GM23338 (cell line): Measurements from ENCODE around the gene MCC. TPM values are rescaled to one million over a fixed set of nuclear protein-coding genes. Genes with fewer than 3 reads are reported as not detected.

Experiments
- ATAC-seq: fragments of 200-7000 bp; cut with Tn5 transposase; 3 replicates; pipeline ENCODE4 v1.9.1; 2020
- DNase-seq: peaks from one replicate; pipeline ENCODE4 v3.0.0-alpha.2; 2015; ENCODE audit warnings: low spot score
- H2AFZ ChIP-seq: fragments of 200-600 bp; sonication (generic); 2 replicates; pipeline ENCODE4 v1.8.0; 2016; ENCODE audit warnings: antibody characterized with exemption, mild to moderate bottlenecking, moderate library complexity
- H3F3A ChIP-seq: fragments of 200-600 bp; sonication (generic); replicated peaks from 2 replicates; pipeline ENCODE4 v1.8.0; 2017; ENCODE audit warnings: antibody characterized with exemption, mixed run types, low read depth
- H3K27ac ChIP-seq: fragments of 200-600 bp; sonication (generic); 2 replicates; pipeline ENCODE4 v1.6.1; 2016; ENCODE audit warnings: low read depth
- H3K27me3 ChIP-seq: fragments of 200-600 bp; sonication (generic); 2 replicates; pipeline ENCODE4 v1.8.0; 2016; ENCODE audit warnings: mild to moderate bottlenecking, mixed run types, moderate library complexity; ENCODE audit not compliant: insufficient read depth
- H3K36me3 ChIP-seq: fragments of 200-600 bp; sonication (generic); 2 replicates; pipeline ENCODE4 v1.8.0; 2016; ENCODE audit warnings: mild to moderate bottlenecking; ENCODE audit not compliant: insufficient read depth
- H3K4me1 ChIP-seq: fragments of 200-600 bp; sonication (generic); 2 replicates; pipeline ENCODE4 v1.8.0; 2016; ENCODE audit warnings: mild to moderate bottlenecking, moderate library complexity; ENCODE audit not compliant: insufficient read depth
- H3K4me2 ChIP-seq: fragments of 200-600 bp; sonication (generic); 2 replicates; pipeline ENCODE4 v1.7.1; 2017; ENCODE audit warnings: mixed run types
- H3K4me3 ChIP-seq: fragments of 200-600 bp; sonication (generic); 2 replicates; pipeline ENCODE4 v1.6.1; 2016; ENCODE audit warnings: mixed run types
- H3K79me2 ChIP-seq: fragments of 200-600 bp; sonication (generic); replicated peaks from 2 replicates; pipeline ENCODE4 v1.8.0; 2017; ENCODE audit warnings: mild to moderate bottlenecking; ENCODE audit not compliant: insufficient read depth
- H3K9me2 ChIP-seq: fragments of 200-600 bp; sonication (generic); 2 replicates; pipeline ENCODE4 v1.8.0; 2017; ENCODE audit not compliant: insufficient read depth
- H4K20me1 ChIP-seq: fragments of 200-600 bp; sonication (generic); replicated peaks from 2 replicates; pipeline ENCODE4 v1.8.0; 2017; ENCODE audit warnings: mild to moderate bottlenecking; ENCODE audit not compliant: insufficient read depth
- H3K27ac Mint-ChIP-seq: 2 replicates; pipeline ENCODE4 v1.8.0; 2020; ENCODE audit warnings: inconsistent platforms, mild to moderate bottlenecking, moderate library complexity, mixed read lengths
- H3K27me3 Mint-ChIP-seq: 3 replicates; pipeline ENCODE4 v1.8.0; 2022; ENCODE audit warnings: low read depth, mild to moderate bottlenecking, moderate library complexity, mixed read lengths, inconsistent platforms; ENCODE audit not compliant: insufficient read depth, poor library complexity
- H3K36me3 Mint-ChIP-seq: 3 replicates; pipeline ENCODE4 v1.8.0; 2021; ENCODE audit warnings: low read depth, mild to moderate bottlenecking, inconsistent platforms, moderate library complexity, mixed read lengths
- H3K4me1 Mint-ChIP-seq: 3 replicates; pipeline ENCODE4 v1.8.0; 2020; ENCODE audit warnings: mild to moderate bottlenecking, inconsistent platforms, mixed read lengths
- H3K4me3 Mint-ChIP-seq: 3 replicates; pipeline ENCODE4 v1.8.0; 2021; ENCODE audit warnings: moderate library complexity, mild to moderate bottlenecking, inconsistent platforms, mixed read lengths
- H3K9me3 Mint-ChIP-seq: 3 replicates; pipeline ENCODE4 v1.8.0; 2020; ENCODE audit warnings: moderate library complexity, mild to moderate bottlenecking, inconsistent platforms, mixed read lengths
- CREB1 ChIP-seq: fragments of 250-450 bp; sonication (Bioruptor Pico); IDR thresholded peaks from 2 replicates; pipeline ENCODE4 v1.5.0; 2020; ENCODE audit warnings: low read depth, mild to moderate bottlenecking, moderate library complexity
- EZH2 ChIP-seq: fragments of 200-600 bp; sonication (generic); IDR thresholded peaks from one replicate; pipeline ENCODE4 v1.8.0; 2017; ENCODE audit warnings: antibody characterized with exemption, mild to moderate bottlenecking, low read depth; ENCODE audit not compliant: unreplicated experiment
- JUNB ChIP-seq: IDR thresholded peaks from one replicate; pipeline ENCODE4 v1.6.1; 2016; ENCODE audit warnings: antibody characterized with exemption; ENCODE audit not compliant: unreplicated experiment
- NANOG ChIP-seq: IDR thresholded peaks from 2 replicates; pipeline ENCODE4 v1.6.1; 2016; ENCODE audit warnings: antibody characterized with exemption, borderline replicate concordance
- POLR2AphosphoS5 ChIP-seq: IDR thresholded peaks from 2 replicates; pipeline ENCODE4 v1.6.1; 2016; ENCODE audit warnings: antibody characterized with exemption, low read depth
- STAT1 ChIP-seq: IDR thresholded peaks from one replicate; pipeline ENCODE4 v1.6.1; 2016; ENCODE audit warnings: antibody characterized with exemption; ENCODE audit not compliant: unreplicated experiment
- ZNF331 ChIP-seq: fragments of 250-450 bp; sonication (Bioruptor Pico); IDR thresholded peaks from 2 replicates; pipeline ENCODE4 v1.5.0; 2020; ENCODE audit warnings: low read depth, mild to moderate bottlenecking, moderate library complexity
- polyA plus RNA-seq: library from polyadenylated mRNA; unstranded; fragments of >200 nt; fragmentation: Nextera tagmentation; extraction: Ambion mirVana; gene quantifications from 2 replicates; pipeline ENCODE4 v1.2.1, GENCODE V29; 2016
- total RNA-seq: library from RNA; depleted of rRNA; stranded (reverse); fragments of >200 nt; shearing (Covaris generic); gene quantifications from 2 replicates; pipeline ENCODE4 v1.2.3, GENCODE V29; 2014
- TF ChIP-seq, protein P1 (sequence below): IDR thresholded peaks from 2 replicates; pipeline ENCODE4 v1.6.1; 2016; ENCODE audit warnings: antibody characterized with exemption
- TF ChIP-seq, protein P2 (sequence below): IDR thresholded peaks from one replicate; pipeline ENCODE4 v1.6.1; 2018; ENCODE audit warnings: antibody characterized with exemption; ENCODE audit not compliant: unreplicated experiment
- TF ChIP-seq, protein P3 (sequence below), 2 experiments: fragments of 200-600 bp in 1 of 2; sonication (generic) in 1 of 2; conservative IDR thresholded peaks; 2 replicates each; pipeline versions ENCODE4 v1.5.1 to v1.6.1; 2016 to 2017; ENCODE audit warnings: antibody characterized with exemption in 2 of 2, low read depth in 2 of 2, mild to moderate bottlenecking in 2 of 2, moderate library complexity in 1 of 2

MCC gene
- total and polyA plus RNA-seq, 2 experiments from 2014 or later: 3.8 to 10.1 TPM

DNA sequence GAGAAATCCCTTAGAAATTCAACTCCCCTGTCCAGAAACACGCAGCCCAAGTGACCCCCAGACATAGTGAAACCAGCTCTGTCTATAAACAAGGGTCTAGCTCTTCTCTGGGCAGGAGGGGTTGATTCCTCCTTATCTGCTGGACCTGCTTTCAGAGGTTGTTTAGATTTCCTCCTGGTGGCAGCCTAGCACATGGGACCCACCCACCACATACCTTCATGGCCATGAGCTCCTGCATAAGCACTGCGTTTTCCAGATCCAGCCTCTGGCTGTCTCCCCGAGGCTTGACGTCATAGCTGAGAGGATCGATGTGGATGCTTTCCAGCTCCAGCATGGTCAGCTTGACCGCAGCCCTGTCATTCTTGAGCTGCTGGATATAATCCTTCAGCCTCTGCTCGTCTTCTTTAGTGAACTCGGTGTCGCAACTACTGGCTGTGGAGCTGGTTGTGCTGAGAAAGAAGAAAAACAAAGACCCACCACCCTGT, 434.7 kb downstream of the MCC start:
- Histone ChIP-seq H3K36me3 (no peaks in the 10 kb centered on the region), H3K79me2 (no peaks in the 10 kb centered on the region), H3K27me3 (no peaks in the 10 kb centered on the region), H3F3A (0 out of 2 replicates have a peak, but pooled peaks cover 3% of the 10 kb centered on the region), H3K27ac (no peak overlapping the region), H3K4me2 (no peak overlapping the region), H2AFZ (no peak overlapping the region), H4K20me1 (no peaks in the 10 kb centered on the region), H3K9me2 (no peaks in the 10 kb centered on the region), H3K4me1 (no peaks in the 10 kb centered on the region), H3K4me3 (no peak overlapping the region)
- Mint-ChIP-seq H3K27ac (no peak overlapping the region), H3K4me1 (peaks cover 9% of the 10 kb centered on the region; the same call in 2 of the 3 replicates), H3K27me3 (peaks cover 4% of the 10 kb centered on the region), H3K4me3 (no peak overlapping the region), H3K36me3 (peaks cover 10% of the 10 kb centered on the region), H3K9me3 (no peaks in the 10 kb centered on the region)
- TF ChIP-seq, protein P1, sequence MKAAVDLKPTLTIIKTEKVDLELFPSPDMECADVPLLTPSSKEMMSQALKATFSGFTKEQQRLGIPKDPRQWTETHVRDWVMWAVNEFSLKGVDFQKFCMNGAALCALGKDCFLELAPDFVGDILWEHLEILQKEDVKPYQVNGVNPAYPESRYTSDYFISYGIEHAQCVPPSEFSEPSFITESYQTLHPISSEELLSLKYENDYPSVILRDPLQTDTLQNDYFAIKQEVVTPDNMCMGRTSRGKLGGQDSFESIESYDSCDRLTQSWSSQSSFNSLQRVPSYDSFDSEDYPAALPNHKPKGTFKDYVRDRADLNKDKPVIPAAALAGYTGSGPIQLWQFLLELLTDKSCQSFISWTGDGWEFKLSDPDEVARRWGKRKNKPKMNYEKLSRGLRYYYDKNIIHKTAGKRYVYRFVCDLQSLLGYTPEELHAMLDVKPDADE: no peak
- no peak for TF ChIP-seq NANOG
- TF ChIP-seq, protein P2, sequence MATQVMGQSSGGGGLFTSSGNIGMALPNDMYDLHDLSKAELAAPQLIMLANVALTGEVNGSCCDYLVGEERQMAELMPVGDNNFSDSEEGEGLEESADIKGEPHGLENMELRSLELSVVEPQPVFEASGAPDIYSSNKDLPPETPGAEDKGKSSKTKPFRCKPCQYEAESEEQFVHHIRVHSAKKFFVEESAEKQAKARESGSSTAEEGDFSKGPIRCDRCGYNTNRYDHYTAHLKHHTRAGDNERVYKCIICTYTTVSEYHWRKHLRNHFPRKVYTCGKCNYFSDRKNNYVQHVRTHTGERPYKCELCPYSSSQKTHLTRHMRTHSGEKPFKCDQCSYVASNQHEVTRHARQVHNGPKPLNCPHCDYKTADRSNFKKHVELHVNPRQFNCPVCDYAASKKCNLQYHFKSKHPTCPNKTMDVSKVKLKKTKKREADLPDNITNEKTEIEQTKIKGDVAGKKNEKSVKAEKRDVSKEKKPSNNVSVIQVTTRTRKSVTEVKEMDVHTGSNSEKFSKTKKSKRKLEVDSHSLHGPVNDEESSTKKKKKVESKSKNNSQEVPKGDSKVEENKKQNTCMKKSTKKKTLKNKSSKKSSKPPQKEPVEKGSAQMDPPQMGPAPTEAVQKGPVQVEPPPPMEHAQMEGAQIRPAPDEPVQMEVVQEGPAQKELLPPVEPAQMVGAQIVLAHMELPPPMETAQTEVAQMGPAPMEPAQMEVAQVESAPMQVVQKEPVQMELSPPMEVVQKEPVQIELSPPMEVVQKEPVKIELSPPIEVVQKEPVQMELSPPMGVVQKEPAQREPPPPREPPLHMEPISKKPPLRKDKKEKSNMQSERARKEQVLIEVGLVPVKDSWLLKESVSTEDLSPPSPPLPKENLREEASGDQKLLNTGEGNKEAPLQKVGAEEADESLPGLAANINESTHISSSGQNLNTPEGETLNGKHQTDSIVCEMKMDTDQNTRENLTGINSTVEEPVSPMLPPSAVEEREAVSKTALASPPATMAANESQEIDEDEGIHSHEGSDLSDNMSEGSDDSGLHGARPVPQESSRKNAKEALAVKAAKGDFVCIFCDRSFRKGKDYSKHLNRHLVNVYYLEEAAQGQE: no peak
- TF ChIP-seq STAT1: no peak
- no peak for TF ChIP-seq EZH2
- TF ChIP-seq CREB1 (CRISPR knock-in tag): no peak
- TF ChIP-seq ZNF331 (CRISPR knock-in tag): no peak
- TF ChIP-seq JUNB: no peak
- TF ChIP-seq POLR2AphosphoS5: no peak
- DNase-seq (no peak), ATAC-seq (no peak)

DNA sequence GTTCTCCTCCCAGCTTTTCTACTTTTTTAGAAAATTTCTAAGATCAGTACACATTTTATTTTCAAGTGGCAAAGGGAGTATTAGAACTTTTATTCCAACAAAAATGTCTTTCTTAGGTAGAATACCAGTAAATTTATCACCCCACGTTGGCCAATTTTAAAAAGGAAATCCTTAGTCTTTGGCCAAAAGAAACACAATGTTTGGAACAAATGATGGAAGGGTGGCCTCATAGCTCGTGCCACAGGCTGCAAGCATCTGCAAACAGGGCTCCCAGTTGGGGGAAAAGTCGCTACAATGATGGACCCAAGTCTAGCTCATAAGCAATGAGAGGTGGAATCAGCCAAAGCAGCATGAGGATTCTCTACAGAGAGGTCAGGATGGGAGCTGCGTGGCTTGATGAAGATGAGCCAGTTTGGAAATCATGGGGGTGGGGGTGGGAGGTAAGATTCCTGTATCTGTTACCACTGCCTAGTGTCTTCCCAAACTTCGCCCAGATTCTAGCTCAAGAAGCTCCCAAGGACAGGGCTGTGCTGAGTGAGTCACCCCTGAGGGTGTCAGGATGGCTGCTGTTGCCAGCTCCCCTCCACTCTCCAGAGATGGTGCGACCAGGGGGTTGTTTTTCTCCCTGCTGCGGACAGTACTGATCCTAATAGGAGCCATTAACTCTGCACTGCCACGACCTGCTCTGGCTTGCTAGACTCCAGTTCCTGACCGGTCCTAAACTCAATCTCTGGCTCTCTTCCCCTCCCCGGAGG, 436.0 kb downstream of the MCC start:
- peaks cover 4% of the 10 kb centered on the region for H3K27me3 Mint-ChIP-seq
- no peak overlapping the region for H3K27ac Mint-ChIP-seq
- Histone ChIP-seq H3K27ac (no peak overlapping the region), H3F3A (no peaks in the 10 kb centered on the region), H2AFZ (no peak overlapping the region), H4K20me1 (no peaks in the 10 kb centered on the region), H3K4me1 (no peaks in the 10 kb centered on the region), H3K36me3 (no peaks in the 10 kb centered on the region; the same call in 1 of the 2 replicates), H3K27me3 (no peaks in the 10 kb centered on the region), H3K4me2 (no peak overlapping the region), H3K4me3 (no peak overlapping the region), H3K9me2 (no peaks in the 10 kb centered on the region), H3K79me2 (no peaks in the 10 kb centered on the region)
- peaks cover 5% of the 10 kb centered on the region; the same call in 2 of the 3 replicates for H3K4me1 Mint-ChIP-seq
- H3K36me3 Mint-ChIP-seq: peaks cover 14% of the 10 kb centered on the region
- H3K9me3 Mint-ChIP-seq: no peaks in the 10 kb centered on the region
- ATAC-seq (no peak), DNase-seq (no peak)
- no peak overlapping the region for H3K4me3 Mint-ChIP-seq
- TF ChIP-seq, protein P3, sequence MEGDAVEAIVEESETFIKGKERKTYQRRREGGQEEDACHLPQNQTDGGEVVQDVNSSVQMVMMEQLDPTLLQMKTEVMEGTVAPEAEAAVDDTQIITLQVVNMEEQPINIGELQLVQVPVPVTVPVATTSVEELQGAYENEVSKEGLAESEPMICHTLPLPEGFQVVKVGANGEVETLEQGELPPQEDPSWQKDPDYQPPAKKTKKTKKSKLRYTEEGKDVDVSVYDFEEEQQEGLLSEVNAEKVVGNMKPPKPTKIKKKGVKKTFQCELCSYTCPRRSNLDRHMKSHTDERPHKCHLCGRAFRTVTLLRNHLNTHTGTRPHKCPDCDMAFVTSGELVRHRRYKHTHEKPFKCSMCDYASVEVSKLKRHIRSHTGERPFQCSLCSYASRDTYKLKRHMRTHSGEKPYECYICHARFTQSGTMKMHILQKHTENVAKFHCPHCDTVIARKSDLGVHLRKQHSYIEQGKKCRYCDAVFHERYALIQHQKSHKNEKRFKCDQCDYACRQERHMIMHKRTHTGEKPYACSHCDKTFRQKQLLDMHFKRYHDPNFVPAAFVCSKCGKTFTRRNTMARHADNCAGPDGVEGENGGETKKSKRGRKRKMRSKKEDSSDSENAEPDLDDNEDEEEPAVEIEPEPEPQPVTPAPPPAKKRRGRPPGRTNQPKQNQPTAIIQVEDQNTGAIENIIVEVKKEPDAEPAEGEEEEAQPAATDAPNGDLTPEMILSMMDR (conservative IDR thresholded peaks at IDR 0.05; ENCODE audit: low read depth in 2 of 2): no peak
- TF ChIP-seq EZH2 (no peak), STAT1 (no peak), ZNF331 (CRISPR knock-in tag) (no peak), NANOG (no peak), CREB1 (CRISPR knock-in tag) (no peak)
- TF ChIP-seq, protein P2: no peak
